ENCODE data around the gene CHST15. TPM values are rescaled to one million over a fixed set of nuclear protein-coding genes. Genes with fewer than 3 reads are reported as not detected.

CHST15 gene
- total RNA-seq, 1 donor from 2014 or later, result 12.5 TPM

- no peak for DNase-seq (ENCODE audit: low spot score)
Observed at GRCh38 chr10:124082555-124082954, 10.8 kb downstream of the CHST15 start.

GRCh38 chr10:124081547-124082140, 11.8 kb downstream of the CHST15 start:
- no peak for DNase-seq (ENCODE audit: low spot score)

DNA sequence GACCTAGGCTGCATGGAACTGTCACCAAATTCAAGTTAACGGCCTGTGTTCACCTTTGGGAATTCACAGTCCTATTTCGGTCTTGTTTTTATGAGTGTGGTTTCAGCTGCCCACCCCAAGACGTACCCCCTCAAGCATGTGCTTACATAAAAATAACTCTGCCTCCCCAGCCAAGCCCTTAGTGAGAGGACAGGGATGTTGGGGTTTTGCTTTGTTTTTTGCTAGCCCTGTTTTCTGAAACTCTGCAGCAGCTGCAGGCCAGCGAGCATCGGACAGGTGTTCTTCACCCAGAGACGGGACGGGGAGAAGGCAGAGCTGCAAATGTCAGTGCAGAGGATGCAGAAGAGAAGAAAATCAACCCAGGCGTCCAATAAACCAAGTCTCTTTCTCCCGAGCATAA, 13.5 kb downstream of the CHST15 start:
- no peak for DNase-seq (ENCODE audit: low spot score)

GRCh38 chr10:124078714-124079113, 14.7 kb downstream of the CHST15 start:
- DNase-seq (ENCODE audit: low spot score), result no peak

- no peak for DNase-seq (ENCODE audit: low spot score)
Observed at GRCh38 chr10:124078028-124078427, 15.4 kb downstream of the CHST15 start.

GRCh38 chr10:124077208-124077993, 16.0 kb downstream of the CHST15 start:
- peak; percentile 83 for DNase-seq (ENCODE audit: low spot score)

GRCh38 chr10:124076148-124076733, 17.2 kb downstream of the CHST15 start:
- no peak for DNase-seq (ENCODE audit: low spot score)

DNA sequence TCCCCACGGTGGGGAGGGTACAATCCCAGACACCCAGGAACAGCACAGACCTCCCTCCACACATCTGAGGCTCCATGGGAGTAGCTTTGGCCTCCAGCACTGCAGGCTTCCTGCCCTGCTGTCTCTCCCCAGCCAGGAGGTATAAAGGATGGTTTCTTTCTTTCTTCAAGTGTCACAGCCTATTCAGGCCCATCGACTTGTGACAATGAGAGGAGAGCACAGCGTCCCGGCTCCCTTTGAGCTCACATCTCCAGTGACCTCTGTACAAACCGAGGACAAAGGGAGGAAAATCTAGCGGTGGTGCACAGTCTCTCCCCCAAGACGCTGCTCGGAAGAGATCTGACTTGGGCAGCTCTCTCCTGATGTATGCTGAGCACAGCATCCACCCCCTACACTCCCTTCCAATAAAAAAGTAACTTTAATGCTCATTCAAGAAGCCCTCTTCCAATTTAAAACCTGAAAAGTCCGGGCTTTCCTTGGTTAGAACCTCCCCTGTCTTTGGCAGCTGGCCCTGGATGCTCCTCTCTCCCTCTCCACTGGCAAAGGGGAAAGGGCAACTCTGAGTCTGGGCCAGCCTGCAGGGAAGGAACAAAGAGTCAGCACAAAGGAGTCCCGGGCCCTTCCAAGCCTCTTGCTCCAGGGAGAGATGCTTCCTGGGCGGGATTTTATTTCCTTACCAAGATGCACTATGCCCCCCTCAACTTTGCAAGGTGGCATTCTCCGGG, 18.0 kb downstream of the CHST15 start:
- peak; percentile 50 for DNase-seq (ENCODE audit: low spot score)

GRCh38 chr10:124074501-124075109, 18.8 kb downstream of the CHST15 start:
- no peak for DNase-seq (ENCODE audit: low spot score)

GRCh38 chr10:124073978-124074377, 19.4 kb downstream of the CHST15 start:
- no peak for DNase-seq (ENCODE audit: low spot score)

DNA sequence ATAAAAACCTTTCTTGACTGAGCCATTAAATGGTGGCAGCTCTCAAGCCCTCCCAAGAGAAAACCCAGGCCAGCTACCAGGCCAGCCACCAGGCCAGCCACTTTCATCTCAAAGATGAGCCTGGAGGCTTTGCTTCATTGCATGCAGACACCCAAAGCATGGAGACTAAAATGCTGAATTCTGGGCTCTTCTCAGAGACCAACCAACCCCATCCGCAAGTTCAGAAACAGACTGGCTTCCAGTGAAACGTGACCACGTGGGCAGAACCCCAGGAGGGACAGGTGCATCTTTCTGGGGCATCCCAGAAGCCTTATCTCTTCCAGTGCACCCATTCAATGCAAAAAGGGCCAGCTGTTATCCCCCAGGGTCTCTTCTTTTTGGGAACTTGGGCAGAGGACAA, 20.9 kb downstream of the CHST15 start:
- no peak for DNase-seq (ENCODE audit: low spot score)

- no peak for DNase-seq (ENCODE audit: low spot score)
Observed at GRCh38 chr10:124072106-124072505, 21.3 kb downstream of the CHST15 start.

GRCh38 chr10:124071141-124071540, 22.3 kb downstream of the CHST15 start:
- no peak for DNase-seq (ENCODE audit: low spot score)

DNA sequence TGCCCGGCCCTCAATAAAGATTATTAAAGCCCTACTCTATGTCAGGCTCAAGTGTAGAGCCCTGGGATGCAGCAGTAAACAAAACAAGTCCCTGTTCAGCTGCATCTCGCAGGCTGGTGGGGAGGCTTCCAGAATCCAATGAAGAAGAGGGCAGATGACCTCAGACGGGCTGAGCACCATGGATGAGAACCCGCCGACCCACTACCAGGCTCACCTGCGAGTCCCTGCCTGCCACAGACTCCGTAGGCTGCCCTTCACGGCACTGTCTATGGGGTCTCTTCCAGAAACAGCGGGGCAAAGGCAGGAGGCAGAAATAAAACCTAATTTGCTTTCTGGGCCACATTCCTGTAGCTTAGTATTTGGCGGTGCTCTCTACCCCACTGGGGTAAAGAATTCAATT, 22.7 kb downstream of the CHST15 start:
- DNase-seq (ENCODE audit: low spot score), result no peak

- no peak for DNase-seq (ENCODE audit: low spot score)
Observed at GRCh38 chr10:124069341-124070264, 23.8 kb downstream of the CHST15 start.

DNA sequence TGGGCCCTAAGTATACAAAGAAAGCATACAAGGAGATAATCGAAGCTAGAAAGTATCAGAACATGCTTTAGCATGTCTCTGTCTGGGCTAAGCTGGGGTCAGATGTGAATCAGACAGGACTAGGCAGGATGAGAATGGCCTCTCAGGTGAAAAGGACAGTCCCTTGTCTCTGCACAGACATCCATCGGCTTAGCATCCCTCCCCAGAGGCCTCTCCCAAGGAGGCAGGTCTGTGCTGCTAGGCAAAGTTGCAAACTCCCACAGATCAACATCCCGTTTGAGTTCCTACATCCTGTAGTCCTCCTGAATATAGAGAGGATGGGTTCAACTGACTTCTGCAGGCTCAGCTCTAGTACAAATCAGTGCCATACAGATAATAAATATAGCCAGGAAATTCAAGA, 24.5 kb downstream of the CHST15 start:
- DNase-seq (ENCODE audit: low spot score), result peak; percentile 28

DNA sequence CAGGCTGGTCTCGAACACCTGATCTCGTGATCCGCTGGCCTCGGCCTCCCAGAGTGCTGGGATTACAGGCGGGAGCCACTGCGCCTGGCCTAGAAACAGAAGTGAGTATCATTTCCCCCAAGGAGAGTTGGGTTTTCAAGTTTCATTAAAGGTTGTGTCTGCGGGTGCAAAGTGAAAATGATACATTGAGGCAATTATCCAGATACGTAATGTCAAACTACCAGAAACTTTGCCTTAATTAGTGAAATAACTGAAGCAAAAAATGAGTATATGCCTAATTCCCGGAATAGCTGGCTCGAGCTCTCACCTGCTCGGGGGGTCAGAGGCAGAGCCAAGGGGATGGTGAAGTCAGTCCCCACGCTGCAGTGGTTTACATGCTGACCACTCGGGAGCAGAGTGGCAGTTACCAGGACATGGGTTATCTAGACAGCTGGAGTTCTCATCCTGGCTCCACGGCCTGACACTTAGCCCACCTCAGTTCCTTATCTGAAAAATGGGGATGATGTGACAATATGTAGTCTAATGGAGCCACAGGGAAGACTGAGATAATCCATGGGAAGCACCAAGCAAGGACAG, 25.5 kb downstream of the CHST15 start:
- no peak for DNase-seq (ENCODE audit: low spot score)

GRCh38 chr10:124066781-124067714, 26.4 kb downstream of the CHST15 start:
- DNase-seq (ENCODE audit: low spot score), result peak; percentile 29

DNA sequence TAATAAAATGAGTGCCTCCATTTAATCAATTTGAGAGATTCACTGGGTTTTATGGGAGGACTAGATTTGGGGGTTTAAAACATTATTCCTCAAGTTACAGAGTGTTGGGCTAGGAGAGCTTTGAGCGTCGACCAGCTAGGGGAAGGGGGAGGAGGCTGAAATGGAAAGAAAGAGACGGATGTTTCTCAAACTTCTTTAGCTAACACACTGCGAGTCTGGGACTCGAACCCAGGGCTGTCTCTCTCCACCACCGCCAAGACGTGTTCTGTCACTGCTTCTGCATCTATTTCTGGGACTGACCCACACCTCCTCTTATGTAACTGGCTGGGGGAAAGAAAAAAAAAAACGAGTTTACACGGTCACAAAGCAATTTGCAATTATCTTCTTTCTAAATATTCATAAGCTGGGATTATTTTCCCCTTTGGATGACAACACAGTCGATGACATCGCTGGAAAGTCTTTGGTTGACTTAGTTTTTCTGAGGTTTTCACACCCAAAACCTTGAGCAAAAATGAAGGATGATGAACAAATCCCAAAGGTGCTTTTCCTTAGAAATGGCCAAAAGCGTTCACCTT, 27.2 kb downstream of the CHST15 start:
- DNase-seq (ENCODE audit: low spot score), result no peak

Measured in umbilical cord (tissue), 2 donors.